Activated CD4-positive, alpha-beta T cell treated with anti-CD3 and anti-CD28 coated beads for 48 hours (primary cell): ENCODE measurements around the gene PCDHGB2.
"Not testable (repeated sequence)": the region's sequence is repeated elsewhere in the genome, so short reads cannot be mapped to it uniquely, and the experiment has no call there.

Experiments used
- DNase-seq: peaks from one replicate; pipeline ENCODE4 v3.0.0-alpha.2; 2020

Gene PCDHGB2

GRCh38 chr5:141387557-141388311 is 27.9 kb downstream of the PCDHGB2 start, which contains the start of gene PCDHGB4:
Gene PCDHGB4 (plus strand): TSS chr5:141387698. CDS start chr5:141387885, 187 bp downstream.
- DNase-seq, result peak; percentile 51

GRCh38 chr5:141388661-141389060 is 28.9 kb downstream of the PCDHGB2 start:
- no peak for DNase-seq

- DNase-seq, result no peak
Measured at GRCh38 chr5:141389153-141390042, 29.6 kb downstream of the PCDHGB2 start.

GRCh38 chr5:141392429-141393198 is 32.8 kb downstream of the PCDHGB2 start, which contains the start of gene PCDHGA8:
Gene PCDHGA8 (plus strand): TSS chr5:141392633. CDS start chr5:141392814, 181 bp downstream.
- no peak for DNase-seq

- DNase-seq, result no peak
Measured at GRCh38 chr5:141393267-141393666, 33.5 kb downstream of the PCDHGB2 start.

- DNase-seq, result not testable (repeated sequence)
Measured at GRCh38 chr5:141394401-141395187, 34.8 kb downstream of the PCDHGB2 start.

- peak; percentile 66 for DNase-seq
Measured at GRCh38 chr5:141397756-141398551, 38.2 kb downstream of the PCDHGB2 start, which contains the start of gene PCDHGB5. Gene PCDHGB5 (plus strand): TSS chr5:141397947. CDS start chr5:141398128, 181 bp downstream.

GRCh38 chr5:141398608-141399007 is 38.8 kb downstream of the PCDHGB2 start:
- no peak for DNase-seq

GRCh38 chr5:141399555-141400258 is 39.9 kb downstream of the PCDHGB2 start:
- DNase-seq, result no peak

GRCh38 chr5:141402553-141403243 is 42.9 kb downstream of the PCDHGB2 start, which contains the start of gene PCDHGA9:
Gene PCDHGA9 (plus strand): TSS chr5:141402778. CDS start chr5:141402953, 175 bp downstream.
- DNase-seq, result no peak

GRCh38 chr5:141403387-141403786 is 43.6 kb downstream of the PCDHGB2 start:
- DNase-seq, result no peak

- peak; percentile 67 for DNase-seq
Measured at GRCh38 chr5:141407790-141408505, 48.2 kb downstream of the PCDHGB2 start, which contains the start of gene PCDHGB6. Gene PCDHGB6 (plus strand): TSS chr5:141408021. CDS start chr5:141408203, 182 bp downstream.

- no peak for DNase-seq
Measured at GRCh38 chr5:141409598-141410306, 50.0 kb downstream of the PCDHGB2 start.

GRCh38 chr5:141411575-141411974 is 51.8 kb downstream of the PCDHGB2 start:
- DNase-seq, result no peak
